B cell (primary cell): ENCODE measurements around the gene TTC24. TPM values are rescaled to one million over a fixed set of nuclear protein-coding genes. Genes with fewer than 3 reads are reported as not detected.

ENCODE experiments used
- ATAC-seq: fragments of 200-7000 bp; cut with Tn5 transposase; one replicate; pipeline ENCODE4 v1.10.0; 2021; ENCODE audit warnings: low read depth, mild to moderate bottlenecking, moderate number of reproducible peaks, moderate library complexity
- CTCF ChIA-PET: fragments of 350-600 bp; sonication (Branson Sonifier 250); formaldehyde crosslinking; loops from one replicate; lab custom pipeline; 2021; ENCODE audit warnings: antibody characterized with exemption, inconsistent platforms; lab: Charles Lee
- POLR2A ChIA-PET: fragments of 350-600 bp; sonication (Branson Sonifier 250); formaldehyde crosslinking; loops from one replicate; lab custom pipeline; 2021; ENCODE audit warnings: antibody characterized with exemption; lab: Charles Lee
- DNase-seq: peaks from one replicate; pipeline ENCODE4 v3.0.0; 2013
- H2AFZ ChIP-seq: 2 replicates; pipeline ENCODE4 v1.6.1; 2012; ENCODE audit warnings: mild to moderate bottlenecking, low read depth, low read length; ENCODE audit not compliant: insufficient read depth, poor library complexity, severe bottlenecking
- H3K27ac ChIP-seq, 2 donors: 1 replicate in 1 of 2; 2 replicates in 1 of 2; pipeline ENCODE4 v1.5.1; 2012 to 2013; ENCODE audit warnings: low read length in 2 of 2, mild to moderate bottlenecking in 2 of 2, moderate library complexity in 1 of 2
- H3K27me3 ChIP-seq, 4 experiments: fragments of 200-600 bp in 1 of 4; sonication (generic) in 1 of 4; replicated peaks in 1 of 4; 1 replicate in 2 of 4; 2 replicates in 2 of 4; pipeline versions ENCODE4 v1.6.1 to v1.7.0; 2013 to 2016; ENCODE audit warnings: low read length in 3 of 4, mild to moderate bottlenecking in 2 of 4, mixed read lengths in 1 of 4, moderate library complexity in 1 of 4; ENCODE audit not compliant: insufficient read depth in 4 of 4, control insufficient read depth in 3 of 4; ENCODE audit errors: control extremely low read depth in 1 of 4
- H3K36me3 ChIP-seq, 2 experiments: replicated peaks in 1 of 2; 1 replicate in 1 of 2; 2 replicates in 1 of 2; pipeline versions ENCODE4 v1.6.1 to v1.7.1; 2013; ENCODE audit warnings: low read length in 1 of 2; ENCODE audit not compliant: insufficient read depth in 2 of 2, control insufficient read depth in 1 of 2; ENCODE audit errors: control extremely low read depth in 1 of 2, extremely low read depth in 1 of 2
- H3K4me1 ChIP-seq, 2 donors: fragments of 200-600 bp in 1 of 2; sonication (generic) in 1 of 2; 1 replicate in 1 of 2; 2 replicates in 1 of 2; pipeline versions ENCODE4 v1.5.1 to v1.6.1; 2013 to 2017; ENCODE audit warnings: low read length in 2 of 2; ENCODE audit not compliant: control insufficient read depth in 2 of 2, insufficient read depth in 2 of 2
- H3K4me2 ChIP-seq: replicated peaks from 2 replicates; pipeline ENCODE3; 2012; ENCODE audit warnings: mild to moderate bottlenecking, low read depth, low read length; ENCODE audit not compliant: poor library complexity, severe bottlenecking
- H3K4me3 ChIP-seq, 5 experiments: fragments of 200-600 bp in 1 of 5; sonication (generic) in 1 of 5; 1 replicate in 3 of 5; 2 replicates in 2 of 5; pipeline versions ENCODE4 v1.5.1 to v1.7.0; 2011 to 2016; ENCODE audit warnings: low read length in 4 of 5, mild to moderate bottlenecking in 4 of 5, low read depth in 2 of 5, control low read depth in 1 of 5, moderate library complexity in 1 of 5; ENCODE audit not compliant: insufficient read depth in 1 of 5; ENCODE audit errors: control extremely low read depth in 1 of 5, extremely low read depth in 1 of 5
- H3K79me2 ChIP-seq: fragments of 200-600 bp; sonication (generic); one replicate; pipeline ENCODE4 v1.6.0; 2016; ENCODE audit warnings: low read length; ENCODE audit not compliant: control insufficient read depth, insufficient read depth
- H3K9ac ChIP-seq: fragments of 200-600 bp; sonication (generic); 2 replicates; pipeline ENCODE4 v1.6.1; 2017; ENCODE audit warnings: mild to moderate bottlenecking, low read length, moderate library complexity
- H3K9me3 ChIP-seq, 3 donors: one replicate each; pipeline versions ENCODE4 v1.6.1 to v1.7.1; 2013; ENCODE audit warnings: low read length in 2 of 3; ENCODE audit not compliant: control insufficient read depth in 2 of 3, insufficient read depth in 1 of 3; ENCODE audit errors: control extremely low read depth in 1 of 3
- H4K20me1 ChIP-seq: 2 replicates; pipeline ENCODE4 v1.6.0; 2012; ENCODE audit warnings: mild to moderate bottlenecking, low read length; ENCODE audit not compliant: insufficient read depth, control insufficient read depth, poor library complexity, severe bottlenecking
- H3K27ac Mint-ChIP-seq: one replicate; pipeline ENCODE4 v1.8.0; 2021; ENCODE audit warnings: mixed read lengths
- H3K27me3 Mint-ChIP-seq: one replicate; pipeline ENCODE4 v1.8.0; 2021; ENCODE audit warnings: mixed read lengths
- H3K4me1 Mint-ChIP-seq: one replicate; pipeline ENCODE4 v1.8.0; 2021; ENCODE audit warnings: mixed read lengths
- H3K4me3 Mint-ChIP-seq: one replicate; pipeline ENCODE4 v1.8.0; 2021; ENCODE audit warnings: mixed read lengths
- H3K9me3 Mint-ChIP-seq: one replicate; pipeline ENCODE4 v1.8.0; 2022; ENCODE audit warnings: mixed read lengths; ENCODE audit not compliant: insufficient read depth
- CTCF ChIP-seq: fragments of 200-600 bp; IDR thresholded peaks from one replicate; pipeline ENCODE4 v1.8.0; 2022; ENCODE audit warnings: antibody characterized with exemption, mild to moderate bottlenecking
- EZH2 ChIP-seq: IDR thresholded peaks from 2 replicates; pipeline ENCODE4 v1.6.1; 2012; ENCODE audit warnings: borderline replicate concordance, low read depth, mild to moderate bottlenecking, moderate library complexity, low read length; ENCODE audit not compliant: insufficient read depth, poor library complexity, severe bottlenecking
- WGBS: methylation state at CpG from one replicate; pipeline ENCODE4 v1.1.5; 2013; ENCODE audit warnings: missing lambda C conversion rate; ENCODE audit not compliant: insufficient coverage; 5-methylcytosine and 5-hydroxymethylcytosine counted together
- intact Hi-C: fragments of 100-400 bp; cut with micrococcal nuclease; formaldehyde crosslinking; loops from one replicate; pipeline ENCODE4 v1.10.0; 2022
- polyA plus RNA-seq: library from polyadenylated mRNA; depleted of rRNA; stranded (reverse); fragments of >200 nt; gene quantifications from 2 replicates; pipeline ENCODE4 v1.2.3, GENCODE V29; 2012
- total RNA-seq, 2 donors: library from RNA; stranded (reverse); fragments of 120-200 nt in 1 of 2; gene quantifications; 1 replicate in 1 of 2; 2 replicates in 1 of 2; pipeline versions ENCODE4 v1.2.3 to v1.2.4, GENCODE V29; 2013 to 2022

TTC24 gene
- total and polyA plus RNA-seq, 2 donors (not counting 1 experiment from before 2014, with no cell fraction given) = 24.3 to 29.8 TPM

GRCh38 chr1:156612666-156613065, 33.1 kb downstream of the TTC24 start:
- ATAC-seq (no peak), DNase-seq (no peak)
- H3K4me1 Mint-ChIP-seq = peaks cover 11% of the 10 kb centered on the region
- Histone ChIP-seq H3K27me3 (peaks cover 0 to 26% (median 6%) of the 10 kb centered on the region in 4 experiments), H4K20me1 (no peaks in the 10 kb centered on the region), H3K27ac (no peak overlapping the region), H2AFZ (no peak overlapping the region), H3K79me2 (no peaks in the 10 kb centered on the region), H3K9me3 (no peaks in the 10 kb centered on the region), H3K9ac (no peak overlapping the region), H3K4me2 (no peak overlapping the region), H3K4me3 (no peak overlapping the region), H3K4me1 (peaks cover 13% of the 10 kb centered on the region in 2 donors), H3K36me3 (no peaks in the 10 kb centered on the region)
- no peak for TF ChIP-seq EZH2
- TF ChIP-seq CTCF = no peak
- no peak overlapping the region for H3K4me3 Mint-ChIP-seq
- no peaks in the 10 kb centered on the region for H3K9me3 Mint-ChIP-seq
- intact Hi-C loops = no loop called here
- 79% methylated on average over 2 of the region's 3 CpGs for WGBS
- ChIA-PET POLR2A (no interaction called here), CTCF (interaction anchor here (0.7 to 7.8 kb wide), 10 partner anchors 8 to 228 kb away, joined by 3 to 126 read pairs (median 6); partner anchors contain the start of genes GPATCH4 and NAXE)
- H3K27me3 Mint-ChIP-seq = peaks cover 34% of the 10 kb centered on the region
- H3K27ac Mint-ChIP-seq = no peak overlapping the region

- Histone ChIP-seq H3K9ac (no peak overlapping the region), H3K4me1 (no peaks in the 10 kb centered on the region), H3K27me3 (peaks cover 0 to 50% (median 19%) of the 10 kb centered on the region in 4 experiments), H2AFZ (no peak overlapping the region), H3K4me2 (no peak overlapping the region), H3K4me3 (no peak overlapping the region), H3K9me3 (no peaks in the 10 kb centered on the region), H3K36me3 (no peaks in the 10 kb centered on the region), H3K27ac (no peak overlapping the region), H3K79me2 (no peaks in the 10 kb centered on the region), H4K20me1 (no peaks in the 10 kb centered on the region)
- Mint-ChIP-seq H3K27ac (no peak overlapping the region), H3K4me3 (no peak overlapping the region), H3K9me3 (no peaks in the 10 kb centered on the region), H3K27me3 (peaks cover 56% of the 10 kb centered on the region), H3K4me1 (no peaks in the 10 kb centered on the region)
- intact Hi-C loops = no loop called here
- DNase-seq = no peak
- ChIA-PET POLR2A (no interaction called here), CTCF (interaction anchor here (1.0 kb wide), 1 partner anchor 170 kb away, joined by 3 read pairs; no protein-coding TSS in a partner anchor)
- no peak for ATAC-seq
- WGBS = no CpG with 5 or more reads among the region's 4 CpGs
- TF ChIP-seq CTCF = no peak
- TF ChIP-seq EZH2 = no peak
Observed at GRCh38 chr1:156615946-156616345, 36.4 kb downstream of the TTC24 start.
